ENCODE measurements around the gene TEAD4.

The TEAD4 gene

GRCh38 chr12:2999265-2999841 lies 40.2 kb downstream of the TEAD4 start:
- no peak for DNase-seq (ENCODE audit: low read depth, low spot score)
- peaks cover 2% of the 10 kb centered on the region; the same call in 1 of the 2 replicates for H3K36me3 ChIP-seq (ENCODE audit: insufficient read depth, low read length)
- no peak overlapping the region for H3K27ac ChIP-seq
- no peak for TF ChIP-seq FOXP2 (optimal IDR thresholded peaks at IDR 0.05; ENCODE audit: control extremely low read depth, extremely low read length, insufficient read depth)
- TF ChIP-seq EZH2 (IDR thresholded peaks at IDR 0.05) = no peak
- no peak for TF ChIP-seq POLR2AphosphoS5 (IDR thresholded peaks at IDR 0.05; ENCODE audit: borderline replicate concordance, low read depth, low read length)
- H3K9me3 ChIP-seq (ENCODE audit: low read depth, low read length) = no peaks in the 10 kb centered on the region
- no peak overlapping the region for H3K9ac ChIP-seq (ENCODE audit: insufficient read length)
- H3K4me3 ChIP-seq = no peak overlapping the region

- no peak overlapping the region for H3K27ac ChIP-seq
- TF ChIP-seq FOXP2 (optimal IDR thresholded peaks at IDR 0.05; ENCODE audit: control extremely low read depth, extremely low read length, insufficient read depth) (no peak), EZH2 (IDR thresholded peaks at IDR 0.05) (no peak), POLR2AphosphoS5 (IDR thresholded peaks at IDR 0.05; ENCODE audit: borderline replicate concordance, low read depth, low read length) (no peak)
- DNase-seq (ENCODE audit: low read depth, low spot score) = no peak
- H3K36me3 ChIP-seq (ENCODE audit: insufficient read depth, low read length) = peaks cover 7% of the 10 kb centered on the region; the same call in 1 of the 2 replicates
- H3K9ac ChIP-seq (ENCODE audit: insufficient read length) = no peak overlapping the region
- no peaks in the 10 kb centered on the region for H3K9me3 ChIP-seq (ENCODE audit: low read depth, low read length)
- no peak overlapping the region for H3K4me3 ChIP-seq
Measured at GRCh38 chr12:3000548-3001275, 41.5 kb downstream of the TEAD4 start.

- TF ChIP-seq POLR2AphosphoS5 (IDR thresholded peaks at IDR 0.05; ENCODE audit: borderline replicate concordance, low read depth, low read length) = no peak
- TF ChIP-seq EZH2 (IDR thresholded peaks at IDR 0.05) = no peak
- TF ChIP-seq FOXP2 (optimal IDR thresholded peaks at IDR 0.05; ENCODE audit: control extremely low read depth, extremely low read length, insufficient read depth) = no peak
- H3K9ac ChIP-seq (ENCODE audit: insufficient read length) = no peak overlapping the region
- no peak overlapping the region for H3K27ac ChIP-seq
- no peak for DNase-seq (ENCODE audit: low read depth, low spot score)
- peaks cover 10% of the 10 kb centered on the region; the same call in 1 of the 2 replicates for H3K36me3 ChIP-seq (ENCODE audit: insufficient read depth, low read length)
- H3K4me3 ChIP-seq = no peak overlapping the region
- no peaks in the 10 kb centered on the region for H3K9me3 ChIP-seq (ENCODE audit: low read depth, low read length)
Measured at GRCh38 chr12:3002646-3003045, 43.4 kb downstream of the TEAD4 start.

- TF ChIP-seq POLR2AphosphoS5 (IDR thresholded peaks at IDR 0.05; ENCODE audit: borderline replicate concordance, low read depth, low read length) = no peak
- no peak for TF ChIP-seq EZH2 (IDR thresholded peaks at IDR 0.05)
- Histone ChIP-seq H3K36me3 (ENCODE audit: insufficient read depth, low read length) (peaks cover 10% of the 10 kb centered on the region; the same call in 1 of the 2 replicates), H3K27ac (no peak overlapping the region), H3K4me3 (no peak overlapping the region), H3K9me3 (ENCODE audit: low read depth, low read length) (no peaks in the 10 kb centered on the region), H3K9ac (ENCODE audit: insufficient read length) (no peak overlapping the region)
- DNase-seq (ENCODE audit: low read depth, low spot score) = no peak
Measured at GRCh38 chr12:3003357-3003992, 44.3 kb downstream of the TEAD4 start.

- H3K9me3 ChIP-seq (ENCODE audit: low read depth, low read length) = no peaks in the 10 kb centered on the region
- H3K4me3 ChIP-seq = no peak overlapping the region
- no peak overlapping the region for H3K27ac ChIP-seq
- H3K36me3 ChIP-seq (ENCODE audit: insufficient read depth, low read length) = peaks cover 10% of the 10 kb centered on the region; the same call in 1 of the 2 replicates
- no peak for TF ChIP-seq FOXP2 (optimal IDR thresholded peaks at IDR 0.05; ENCODE audit: control extremely low read depth, extremely low read length, insufficient read depth)
- no peak for TF ChIP-seq EZH2 (IDR thresholded peaks at IDR 0.05)
- no peak overlapping the region for H3K9ac ChIP-seq (ENCODE audit: insufficient read length)
- DNase-seq (ENCODE audit: low read depth, low spot score) = no peak
Measured at GRCh38 chr12:3004655-3005565, 45.7 kb downstream of the TEAD4 start.

- H3K36me3 ChIP-seq (ENCODE audit: insufficient read depth, low read length) = peaks cover 10% of the 10 kb centered on the region; the same call in 1 of the 2 replicates
- H3K4me3 ChIP-seq = no peak overlapping the region
- no peak for TF ChIP-seq POLR2AphosphoS5 (IDR thresholded peaks at IDR 0.05; ENCODE audit: borderline replicate concordance, low read depth, low read length)
- no peak for TF ChIP-seq FOXP2 (optimal IDR thresholded peaks at IDR 0.05; ENCODE audit: control extremely low read depth, extremely low read length, insufficient read depth)
- no peak for TF ChIP-seq EZH2 (IDR thresholded peaks at IDR 0.05)
- DNase-seq (ENCODE audit: low read depth, low spot score) = no peak
- no peak overlapping the region for H3K27ac ChIP-seq
- H3K9me3 ChIP-seq (ENCODE audit: low read depth, low read length) = no peaks in the 10 kb centered on the region
- H3K9ac ChIP-seq (ENCODE audit: insufficient read length) = no peak overlapping the region
Measured at GRCh38 chr12:3005736-3006135, 46.5 kb downstream of the TEAD4 start.

GRCh38 chr12:3009780-3010179 lies 50.6 kb downstream of the TEAD4 start:
- no peak overlapping the region for H3K4me3 ChIP-seq
- H3K9ac ChIP-seq (ENCODE audit: insufficient read length) = no peak overlapping the region
- H3K27ac ChIP-seq = no peak overlapping the region
- no peaks in the 10 kb centered on the region for H3K9me3 ChIP-seq (ENCODE audit: low read depth, low read length)
- H3K36me3 ChIP-seq (ENCODE audit: insufficient read depth, low read length) = peaks cover 6% of the 10 kb centered on the region; the same call in 1 of the 2 replicates
- no peak for TF ChIP-seq FOXP2 (optimal IDR thresholded peaks at IDR 0.05; ENCODE audit: control extremely low read depth, extremely low read length, insufficient read depth)
- TF ChIP-seq POLR2AphosphoS5 (IDR thresholded peaks at IDR 0.05; ENCODE audit: borderline replicate concordance, low read depth, low read length) = no peak
- TF ChIP-seq EZH2 (IDR thresholded peaks at IDR 0.05) = no peak
- no peak for DNase-seq (ENCODE audit: low read depth, low spot score)

Data from SK-N-MC (cell line).